Skeletal muscle cell (primary cell): ENCODE results near the gene CNTNAP5.

Experiments
- DNase-seq: peaks from one replicate; pipeline ENCODE4 v3.0.0-alpha.2; 2010; ENCODE audit warnings: low read depth
- H3K4me3 ChIP-seq: 2 replicates; pipeline ENCODE4 v1.5.1; 2011; ENCODE audit warnings: low read depth, mild to moderate bottlenecking, control low read depth, low read length, moderate library complexity

Gene CNTNAP5

GRCh38 chr2:124814968-124815745 lies 790.1 kb downstream of the CNTNAP5 start:
- DNase-seq = no peak
- no peak overlapping the region for H3K4me3 ChIP-seq

- H3K4me3 ChIP-seq = no peak overlapping the region
- no peak for DNase-seq
Observed at GRCh38 chr2:124816007-124816406, 790.9 kb downstream of the CNTNAP5 start.

GRCh38 chr2:124822516-124822915 lies 797.4 kb downstream of the CNTNAP5 start:
- no peak for DNase-seq

GRCh38 chr2:124824441-124824840 lies 799.4 kb downstream of the CNTNAP5 start:
- H3K4me3 ChIP-seq = no peak overlapping the region
- DNase-seq = no peak

More at GRCh38 chr2:124822516-124822915, 797.4 kb downstream of the CNTNAP5 start:
- H3K4me3 ChIP-seq = no peak overlapping the region

GRCh38 chr2:124832521-124832920 lies 807.4 kb downstream of the CNTNAP5 start:
- no peak overlapping the region for H3K4me3 ChIP-seq
- DNase-seq = no peak

- DNase-seq = no peak
- H3K4me3 ChIP-seq = no peak overlapping the region
Observed at GRCh38 chr2:124834331-124834730, 809.2 kb downstream of the CNTNAP5 start.

- no peak for DNase-seq
- H3K4me3 ChIP-seq = no peak overlapping the region
Observed at GRCh38 chr2:124835331-124835730, 810.2 kb downstream of the CNTNAP5 start.

GRCh38 chr2:124836416-124836815 lies 811.3 kb downstream of the CNTNAP5 start:
- H3K4me3 ChIP-seq = no peak overlapping the region
- DNase-seq = no peak

GRCh38 chr2:124837496-124837895 lies 812.4 kb downstream of the CNTNAP5 start:
- DNase-seq = no peak
- H3K4me3 ChIP-seq = no peak overlapping the region

- DNase-seq = no peak
- no peak overlapping the region for H3K4me3 ChIP-seq
Observed at GRCh38 chr2:124838406-124838805, 813.3 kb downstream of the CNTNAP5 start.

- no peak for DNase-seq
- no peak overlapping the region for H3K4me3 ChIP-seq
Observed at GRCh38 chr2:124867247-124867646, 842.2 kb downstream of the CNTNAP5 start.

GRCh38 chr2:124874219-124874618 lies 849.1 kb downstream of the CNTNAP5 start:
- DNase-seq = no peak
- H3K4me3 ChIP-seq = no peak overlapping the region

- DNase-seq = no peak
- no peak overlapping the region for H3K4me3 ChIP-seq
Observed at GRCh38 chr2:124874676-124875075, 849.6 kb downstream of the CNTNAP5 start.

- no peak for DNase-seq
- no peak overlapping the region for H3K4me3 ChIP-seq
Observed at GRCh38 chr2:124875627-124876244, 850.6 kb downstream of the CNTNAP5 start.

- DNase-seq = no peak
Observed at GRCh38 chr2:124877141-124877577, 852.1 kb downstream of the CNTNAP5 start.

GRCh38 chr2:124879640-124880039 lies 854.6 kb downstream of the CNTNAP5 start:
- DNase-seq = no peak
- no peak overlapping the region for H3K4me3 ChIP-seq

More at GRCh38 chr2:124877141-124877577, 852.1 kb downstream of the CNTNAP5 start:
- H3K4me3 ChIP-seq = no peak overlapping the region

- no peak for DNase-seq
- H3K4me3 ChIP-seq = no peak overlapping the region
Observed at GRCh38 chr2:124880995-124881394, 855.9 kb downstream of the CNTNAP5 start.

GRCh38 chr2:124882423-124882822 lies 857.3 kb downstream of the CNTNAP5 start:
- DNase-seq = no peak
- no peak overlapping the region for H3K4me3 ChIP-seq

- no peak overlapping the region for H3K4me3 ChIP-seq
- no peak for DNase-seq
Observed at GRCh38 chr2:124883595-124883994, 858.5 kb downstream of the CNTNAP5 start.

GRCh38 chr2:124884315-124884714 lies 859.2 kb downstream of the CNTNAP5 start:
- no peak overlapping the region for H3K4me3 ChIP-seq
- no peak for DNase-seq

GRCh38 chr2:124886216-124886615 lies 861.1 kb downstream of the CNTNAP5 start:
- H3K4me3 ChIP-seq = no peak overlapping the region
- no peak for DNase-seq
